SK-N-MC (cell line): ENCODE results near the gene C1orf167.

Source experiments
- EZH2 ChIP-seq: fragments of 200-600 bp; sonication (generic); IDR thresholded peaks from one replicate; pipeline ENCODE4 v1.6.1; 2017; ENCODE audit warnings: antibody characterized with exemption
- FOXP2 ChIP-seq: optimal IDR thresholded peaks from 2 replicates; pipeline ENCODE3; 2011; ENCODE audit warnings: mild to moderate bottlenecking, moderate library complexity; ENCODE audit not compliant: insufficient read depth; ENCODE audit errors: extremely low read length, control extremely low read depth
- POLR2AphosphoS5 ChIP-seq: IDR thresholded peaks from 2 replicates; pipeline ENCODE4 v1.6.1; 2012; ENCODE audit warnings: mild to moderate bottlenecking, low read depth, low read length, borderline replicate concordance

DNA sequence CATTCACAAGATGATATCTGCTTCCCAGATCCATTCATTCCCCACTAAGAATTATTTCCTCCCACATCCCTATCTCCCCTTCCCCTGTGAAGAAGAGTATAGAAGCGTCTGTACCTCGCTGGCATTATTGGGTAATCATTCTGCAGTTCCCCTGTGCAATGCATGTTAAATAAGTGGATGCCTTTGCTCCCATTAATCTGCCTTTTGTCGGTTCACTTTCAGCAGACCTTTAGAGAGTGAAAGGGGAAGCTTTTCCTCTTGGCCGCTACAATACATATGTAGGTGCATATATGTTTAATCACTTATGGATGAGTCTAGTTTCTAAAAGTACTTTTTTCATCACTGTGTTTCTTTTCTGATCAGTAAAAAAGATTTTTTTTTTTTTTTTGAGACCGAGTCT lies 51.0 kb downstream of the C1orf167 start:
- TF ChIP-seq POLR2AphosphoS5 (no peak), EZH2 (no peak), FOXP2 (no peak)
